ENCODE data around the gene AGBL1.

Gene AGBL1

DNA sequence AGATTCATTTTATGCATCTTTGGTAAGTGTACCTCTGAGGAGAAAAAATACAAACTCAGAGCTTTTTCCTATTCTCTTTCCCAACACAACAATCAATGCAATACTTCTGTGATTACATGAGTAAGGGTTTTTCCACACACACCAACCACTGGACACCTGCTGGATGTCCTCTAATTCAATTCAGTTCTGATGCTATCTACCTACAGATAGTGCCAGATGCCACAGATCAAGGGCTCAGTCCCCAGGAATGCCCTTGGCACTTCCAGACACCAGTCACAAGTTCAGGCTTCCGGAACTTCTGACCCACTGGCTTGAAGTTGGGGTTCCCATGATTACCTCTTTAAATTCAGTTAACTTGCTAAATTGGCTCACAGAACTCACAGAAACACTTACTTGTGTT, 511.5 kb downstream of the AGBL1 start:
- DNase-seq (ENCODE audit: low read depth), result no peak

- DNase-seq (ENCODE audit: low read depth), result no peak
Measured at GRCh38 chr15:86591994-86592735, 512.5 kb downstream of the AGBL1 start.

- no peak for DNase-seq (ENCODE audit: low read depth)
Measured at GRCh38 chr15:86595741-86596140, 516.1 kb downstream of the AGBL1 start.

- DNase-seq (ENCODE audit: low read depth), result no peak
Measured at GRCh38 chr15:86603466-86603865, 523.8 kb downstream of the AGBL1 start.

DNA sequence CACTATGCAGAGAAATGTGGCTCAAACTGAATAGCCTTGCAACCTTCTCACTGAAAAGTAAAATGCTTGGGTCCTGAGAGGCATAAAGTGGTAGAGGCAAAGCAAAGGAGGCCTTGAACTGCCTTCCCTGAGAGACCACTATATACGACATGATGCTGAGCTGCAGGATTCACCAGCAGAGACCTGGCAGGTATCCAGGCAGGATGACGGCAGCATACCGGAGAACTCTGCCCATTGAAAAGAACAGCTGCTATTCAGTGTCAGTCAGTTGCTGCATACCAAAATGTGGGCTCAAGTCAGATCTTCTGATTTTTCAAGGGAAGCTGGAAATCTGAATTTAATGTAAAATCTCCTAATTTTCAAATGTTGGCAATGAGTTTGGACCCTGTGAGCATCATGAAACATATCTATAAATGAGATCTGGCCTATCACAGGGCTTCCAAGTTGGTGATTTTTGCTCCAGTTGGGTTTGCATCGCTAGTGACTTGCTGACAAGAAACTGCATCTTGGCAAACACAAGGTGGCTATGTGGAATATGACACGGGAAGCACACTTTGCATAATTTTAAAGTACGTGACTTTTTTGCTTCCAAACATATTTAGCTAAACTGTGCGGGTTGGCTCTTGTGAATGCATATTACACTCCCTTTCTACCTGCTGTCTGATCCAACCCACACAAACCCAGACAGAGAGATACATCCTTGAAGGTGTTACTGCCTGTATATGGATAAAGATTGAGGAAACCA, 529.0 kb downstream of the AGBL1 start:
- DNase-seq (ENCODE audit: low read depth), result no peak

GRCh38 chr15:86609275-86609674, 529.6 kb downstream of the AGBL1 start:
- no peak for DNase-seq (ENCODE audit: low read depth)

- DNase-seq (ENCODE audit: low read depth), result no peak
Measured at GRCh38 chr15:86610038-86610437, 530.4 kb downstream of the AGBL1 start.

DNA sequence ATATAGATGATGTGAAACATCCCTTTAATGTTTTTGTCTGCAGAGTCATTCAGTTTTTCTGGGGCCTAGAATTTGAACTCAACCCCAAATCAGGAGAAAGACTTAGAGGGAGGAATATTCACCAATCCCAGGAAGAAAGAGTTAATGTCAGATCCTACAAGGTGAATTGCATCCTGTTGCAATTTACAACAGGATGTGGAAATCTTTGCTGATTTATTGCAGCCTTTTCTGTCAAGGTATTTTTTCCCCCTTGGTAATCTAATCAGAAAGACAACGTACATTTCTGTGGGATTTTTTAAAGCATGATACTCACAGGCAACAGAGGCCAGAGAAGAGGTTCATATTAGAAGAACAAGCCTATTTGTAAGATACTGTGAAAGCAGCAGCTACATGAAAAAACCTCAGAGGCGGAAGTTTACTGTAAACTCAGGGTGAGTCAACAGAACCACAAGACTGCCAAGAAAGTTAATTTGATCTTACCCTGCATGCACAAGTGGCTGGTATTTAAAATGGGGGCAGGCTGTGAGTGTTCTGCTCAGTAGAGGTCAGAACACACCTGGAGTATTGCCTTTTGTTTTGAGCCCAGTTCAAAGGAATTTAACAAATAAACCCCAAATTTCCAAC, 531.9 kb downstream of the AGBL1 start:
- peak; percentile 10 for DNase-seq (ENCODE audit: low read depth)

- DNase-seq (ENCODE audit: low read depth), result no peak
Measured at GRCh38 chr15:86615411-86615810, 535.7 kb downstream of the AGBL1 start.

DNA sequence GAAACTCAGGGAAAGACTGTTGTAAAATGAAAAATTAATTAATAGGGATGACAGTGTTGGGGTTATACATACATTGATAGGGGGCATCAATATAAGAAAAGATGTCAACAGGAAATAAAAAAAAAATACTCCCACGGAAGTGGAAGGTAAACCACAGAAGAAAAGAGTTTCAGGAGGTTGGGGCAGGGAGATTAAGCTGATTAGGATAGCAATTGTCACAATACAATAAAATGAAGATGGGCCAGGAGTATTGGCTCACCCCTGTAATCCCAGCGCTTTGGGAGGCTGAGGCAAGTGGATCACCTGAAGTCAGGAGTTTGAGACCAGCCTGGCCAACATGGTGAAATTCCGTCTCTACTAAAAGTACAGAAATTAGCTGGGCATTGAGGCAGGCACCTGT, 536.1 kb downstream of the AGBL1 start:
- DNase-seq (ENCODE audit: low read depth), result no peak

DNA sequence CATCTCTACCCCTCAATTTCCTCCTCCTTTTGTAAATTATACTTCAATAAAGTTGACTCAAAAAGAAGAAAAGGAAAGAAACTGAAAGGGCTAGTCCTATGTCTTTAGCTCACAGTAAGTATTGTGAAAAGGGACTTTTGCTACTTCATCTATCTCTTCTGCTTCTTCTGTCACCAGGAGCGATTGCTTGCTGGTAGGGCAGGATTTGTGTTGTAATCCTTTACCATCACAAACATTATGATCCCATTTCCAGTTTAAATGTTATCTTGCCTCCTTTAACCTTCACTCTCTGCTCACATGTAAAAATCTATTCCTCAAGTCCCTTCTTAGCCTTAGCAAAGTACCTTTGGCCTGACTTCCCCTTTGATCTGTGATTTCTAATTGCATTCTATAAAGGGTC, 537.1 kb downstream of the AGBL1 start:
- DNase-seq (ENCODE audit: low read depth), result no peak

- DNase-seq (ENCODE audit: low read depth), result no peak
Measured at GRCh38 chr15:86620157-86620556, 540.5 kb downstream of the AGBL1 start.

GRCh38 chr15:86620641-86621349, 541.1 kb downstream of the AGBL1 start:
- no peak for DNase-seq (ENCODE audit: low read depth)

DNA sequence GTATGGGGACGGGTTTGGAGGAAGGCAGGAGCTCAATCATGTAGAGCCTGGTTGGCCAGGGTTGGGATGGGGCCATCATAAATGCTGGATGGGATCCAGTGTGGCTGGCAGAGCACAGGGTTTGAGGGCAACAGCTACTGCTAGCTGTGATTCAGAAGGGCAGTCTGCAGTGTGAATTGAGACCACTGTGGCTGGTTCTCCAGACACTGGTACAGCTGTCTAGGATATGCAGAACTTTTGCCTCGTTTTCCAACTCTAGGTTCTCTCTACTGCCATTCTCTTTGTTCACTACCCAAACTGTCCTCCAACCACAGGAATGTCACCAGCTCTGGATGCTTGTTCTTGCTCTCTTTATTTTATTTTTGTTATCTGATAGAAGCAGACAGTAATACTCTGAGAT, 543.6 kb downstream of the AGBL1 start:
- DNase-seq (ENCODE audit: low read depth), result no peak

DNA sequence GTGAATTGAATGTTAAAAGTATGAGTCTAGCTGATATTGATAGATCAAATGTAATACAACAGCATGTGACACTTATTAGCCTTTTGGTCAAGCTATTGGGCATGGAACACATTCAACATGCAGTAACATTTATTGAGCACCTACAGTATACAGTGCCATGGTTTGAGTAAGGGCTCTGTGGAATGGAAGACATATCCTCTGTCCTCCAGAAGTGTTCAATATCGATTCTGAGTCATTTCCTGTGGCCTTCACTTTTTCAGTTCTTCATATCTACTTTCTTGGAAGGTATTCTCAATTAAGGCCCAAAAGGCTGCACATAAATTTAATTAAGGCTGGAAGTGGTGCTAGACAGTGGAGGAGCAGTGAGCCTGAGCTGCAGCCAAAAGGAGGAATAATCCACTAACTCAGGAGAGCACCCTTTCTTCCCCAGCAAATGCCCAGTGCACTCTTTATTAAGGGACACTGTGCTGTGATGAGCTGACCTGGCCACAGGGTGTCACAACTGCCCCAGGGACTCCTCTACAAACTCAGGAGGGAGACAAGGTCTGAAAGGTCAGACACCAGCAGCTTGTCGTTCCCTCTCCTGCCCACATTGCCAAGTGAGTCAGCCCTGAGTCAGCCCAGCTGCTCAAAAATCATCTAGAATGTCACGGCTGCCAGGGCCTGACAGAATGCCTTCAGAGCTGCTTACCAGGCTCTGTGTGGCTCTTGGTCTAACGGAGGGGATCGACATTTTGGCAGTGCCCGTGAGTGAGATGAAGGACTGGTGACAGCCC, 544.8 kb downstream of the AGBL1 start:
- peak; percentile 88 for DNase-seq (ENCODE audit: low read depth)

- DNase-seq (ENCODE audit: low read depth), result no peak
Measured at GRCh38 chr15:86629409-86630356, 550.0 kb downstream of the AGBL1 start.

- DNase-seq (ENCODE audit: low read depth), result no peak
Measured at GRCh38 chr15:86630946-86631345, 551.3 kb downstream of the AGBL1 start.

GRCh38 chr15:86634146-86634545, 554.5 kb downstream of the AGBL1 start:
- no peak for DNase-seq (ENCODE audit: low read depth)

DNA sequence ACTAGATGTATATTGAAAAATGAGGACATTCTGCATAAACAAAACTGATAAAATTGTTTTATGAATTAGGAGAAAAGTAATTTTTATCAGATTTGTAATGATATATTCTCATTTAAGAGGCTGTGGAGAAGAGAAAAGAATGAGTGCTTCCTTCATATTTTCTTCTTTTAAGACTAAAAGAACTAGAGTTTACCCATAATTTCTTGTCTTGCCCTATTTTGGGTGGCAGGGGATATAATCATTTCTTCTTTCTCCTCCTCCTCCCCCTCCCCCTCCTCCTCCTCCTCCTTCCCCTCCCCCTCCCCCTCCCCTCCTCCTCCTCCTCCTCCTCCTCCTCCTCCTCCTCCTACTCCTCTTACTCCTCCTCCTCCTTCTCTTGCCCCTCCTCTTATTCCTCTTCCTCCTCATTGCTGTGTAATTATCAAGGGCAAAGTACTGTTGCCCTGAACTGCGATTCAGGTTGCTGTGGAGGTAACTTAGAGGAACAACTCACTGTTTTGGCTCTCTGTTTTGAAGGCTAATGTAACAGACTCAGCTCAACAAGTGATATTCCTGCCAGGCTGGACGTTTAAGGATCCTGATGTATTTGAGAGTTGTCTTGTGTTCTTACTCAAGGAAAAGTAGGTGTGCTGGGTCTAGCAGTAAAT, 555.4 kb downstream of the AGBL1 start:
- DNase-seq (ENCODE audit: low read depth), result no peak

DNA sequence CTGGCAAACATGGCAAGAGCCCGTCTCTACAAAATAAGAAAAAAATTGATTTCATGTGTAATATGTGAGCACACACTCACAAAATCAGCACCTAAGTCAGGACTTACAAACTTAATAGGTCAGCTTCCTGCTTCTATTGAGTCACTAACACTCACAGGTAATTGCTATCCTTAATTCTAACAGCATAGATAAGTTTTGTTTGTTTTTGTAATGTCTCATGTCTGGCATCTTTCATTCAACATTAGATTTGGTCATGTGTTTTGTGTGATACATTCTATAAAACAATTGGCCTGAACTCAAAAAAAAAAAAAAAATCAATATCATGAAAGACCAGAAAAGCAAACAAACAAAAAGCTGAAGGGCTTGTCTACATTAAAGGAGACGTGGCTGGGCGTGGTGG, 564.7 kb downstream of the AGBL1 start:
- no peak for DNase-seq (ENCODE audit: low read depth)

Measured in stromal cell of bone marrow (primary cell).